GM19395 (cell line): Measurements from ENCODE around the gene SLC6A18.

Source experiments
- ATAC-seq: cut with Tn5 transposase; IDR thresholded peaks from one replicate; pipeline ENCODE4 v1.9.1; 2021; ENCODE audit warnings: mild to moderate bottlenecking, moderate library complexity; ENCODE audit not compliant: unreplicated experiment

The SLC6A18 gene

GRCh38 chr5:1186351-1187233 lies 38.6 kb upstream of the SLC6A18 start:
- no peak for ATAC-seq

- ATAC-seq = no peak
Measured at GRCh38 chr5:1187234-1187949, 37.8 kb upstream of the SLC6A18 start.

GRCh38 chr5:1187950-1188334 lies 37.2 kb upstream of the SLC6A18 start:
- no peak for ATAC-seq

GRCh38 chr5:1188464-1188863 lies 36.7 kb upstream of the SLC6A18 start:
- no peak for ATAC-seq

- ATAC-seq = no peak
Measured at GRCh38 chr5:1189269-1189668, 35.9 kb upstream of the SLC6A18 start.

GRCh38 chr5:1190278-1190677 lies 34.9 kb upstream of the SLC6A18 start:
- no peak for ATAC-seq

GRCh38 chr5:1190837-1191239 lies 34.3 kb upstream of the SLC6A18 start:
- ATAC-seq = no peak

GRCh38 chr5:1192971-1193590 lies 32.1 kb upstream of the SLC6A18 start:
- ATAC-seq = no peak

- no peak for ATAC-seq
Measured at GRCh38 chr5:1193591-1193985, 31.6 kb upstream of the SLC6A18 start.

- no peak for ATAC-seq
Measured at GRCh38 chr5:1194378-1194777, 30.8 kb upstream of the SLC6A18 start.

GRCh38 chr5:1195439-1195838 lies 29.7 kb upstream of the SLC6A18 start:
- no peak for ATAC-seq

- no peak for ATAC-seq
Measured at GRCh38 chr5:1195916-1196315, 29.3 kb upstream of the SLC6A18 start.

- ATAC-seq = no peak
Measured at GRCh38 chr5:1196562-1196961, 28.6 kb upstream of the SLC6A18 start.

- no peak for ATAC-seq
Measured at GRCh38 chr5:1197876-1198666, 27.1 kb upstream of the SLC6A18 start.

- ATAC-seq = no peak
Measured at GRCh38 chr5:1199340-1199648, 25.9 kb upstream of the SLC6A18 start.

GRCh38 chr5:1199649-1200494 lies 25.3 kb upstream of the SLC6A18 start:
- ATAC-seq = no peak

- no peak for ATAC-seq
Measured at GRCh38 chr5:1200495-1201326, 24.5 kb upstream of the SLC6A18 start.

- no peak for ATAC-seq
Measured at GRCh38 chr5:1201327-1202025, 23.7 kb upstream of the SLC6A18 start, which contains the start of gene SLC6A19. Gene SLC6A19, plus strand, starts transcription at chr5:1201595. Its CDS starts 56 bp downstream, at chr5:1201651.
